HG03039 (cell line): ENCODE data around the gene GNAL.

Experiments used
- ATAC-seq: cut with Tn5 transposase; IDR thresholded peaks from one replicate; pipeline ENCODE4 v1.9.1; 2021; ENCODE audit warnings: mild to moderate bottlenecking, moderate library complexity; ENCODE audit not compliant: unreplicated experiment

GNAL gene

GRCh38 chr18:11721720-11722119, 32.7 kb downstream of the GNAL start:
- ATAC-seq = no peak

- no peak for ATAC-seq
Measured at GRCh38 chr18:11724781-11725180, 35.7 kb downstream of the GNAL start.

GRCh38 chr18:11726556-11726955, 37.5 kb downstream of the GNAL start:
- ATAC-seq = no peak

DNA sequence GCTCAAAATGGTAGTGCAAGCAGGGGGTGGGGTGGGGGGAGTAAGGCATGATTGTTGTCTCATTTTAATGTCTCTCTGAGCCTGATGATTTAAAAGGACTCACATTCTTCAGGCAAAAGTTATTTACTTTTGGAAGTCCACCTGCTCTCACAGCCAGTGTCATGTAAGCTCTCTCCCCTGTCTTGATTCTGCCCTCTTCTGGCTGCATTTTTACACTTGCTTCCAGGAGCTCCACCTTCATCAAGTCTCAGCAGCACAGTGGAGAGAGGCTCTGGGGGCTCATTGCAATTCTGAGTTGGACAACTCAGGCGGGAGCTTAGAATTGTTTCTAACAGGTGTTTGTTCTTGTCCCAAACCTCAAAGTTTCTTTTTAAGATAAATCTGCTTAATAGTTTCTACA, 39.2 kb downstream of the GNAL start:
- no peak for ATAC-seq

DNA sequence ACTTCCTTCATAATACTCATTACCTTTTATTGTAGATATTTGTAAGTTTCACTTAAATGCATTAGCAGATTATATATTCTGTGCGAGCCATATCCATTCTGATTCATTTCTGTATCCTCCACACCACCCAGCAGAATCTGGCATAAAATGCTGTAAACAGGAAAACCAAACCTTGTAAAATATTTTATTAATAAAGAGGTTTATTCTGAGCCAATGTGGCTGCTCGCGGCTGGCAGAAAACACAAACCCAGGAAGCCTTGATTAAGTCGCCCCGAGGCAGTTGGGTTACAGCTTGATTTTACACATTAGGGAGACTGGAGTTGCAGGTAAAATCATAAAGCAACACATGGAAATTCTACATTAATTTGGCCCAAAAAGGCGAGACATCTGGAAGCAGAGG, 40.5 kb downstream of the GNAL start:
- no peak for ATAC-seq

DNA sequence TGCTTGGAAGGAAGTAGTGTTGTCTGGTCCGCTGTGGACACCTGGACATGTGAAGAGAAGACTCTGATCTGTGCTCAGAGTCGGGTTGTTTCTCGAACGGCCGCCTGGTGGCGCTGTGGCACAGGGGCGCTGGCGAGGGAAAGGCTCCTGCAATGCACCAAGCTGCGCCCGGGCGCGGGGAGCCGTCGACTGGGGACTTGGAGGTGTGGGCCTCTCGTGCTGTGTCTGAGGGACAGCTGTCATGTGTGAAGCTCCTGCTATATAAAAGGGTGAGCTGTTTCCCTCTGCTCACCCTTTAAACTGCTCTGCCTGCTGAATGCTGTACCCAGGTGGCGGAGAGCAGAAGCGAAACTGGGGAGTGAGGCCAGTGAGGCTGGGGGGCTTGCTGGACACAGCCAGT, 44.0 kb downstream of the GNAL start:
- no peak for ATAC-seq

GRCh38 chr18:11736656-11737055, 47.6 kb downstream of the GNAL start:
- no peak for ATAC-seq

- ATAC-seq = no peak
Measured at GRCh38 chr18:11739893-11740292, 50.8 kb downstream of the GNAL start.

DNA sequence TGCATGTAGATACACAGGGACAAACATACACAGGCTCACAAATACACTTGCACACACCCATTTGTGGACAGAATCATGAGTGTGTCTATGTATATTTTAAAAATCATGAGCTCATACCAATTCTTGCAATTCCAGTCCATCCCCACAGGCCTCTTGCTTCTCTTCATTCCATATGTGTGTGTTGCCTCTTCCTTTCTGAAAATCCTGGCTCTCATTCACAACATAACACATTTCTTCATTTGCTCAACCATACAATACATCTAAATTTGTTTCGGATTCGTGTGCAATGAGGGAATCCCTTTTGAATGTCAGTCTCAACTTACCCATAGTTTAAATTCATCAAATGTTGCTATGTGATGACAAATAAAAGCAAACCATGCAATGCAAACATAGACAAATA, 51.4 kb downstream of the GNAL start:
- ATAC-seq = no peak

- ATAC-seq = no peak
Measured at GRCh38 chr18:11741505-11742145, 52.6 kb downstream of the GNAL start.

GRCh38 chr18:11745521-11745920, 56.5 kb downstream of the GNAL start:
- ATAC-seq = no peak

DNA sequence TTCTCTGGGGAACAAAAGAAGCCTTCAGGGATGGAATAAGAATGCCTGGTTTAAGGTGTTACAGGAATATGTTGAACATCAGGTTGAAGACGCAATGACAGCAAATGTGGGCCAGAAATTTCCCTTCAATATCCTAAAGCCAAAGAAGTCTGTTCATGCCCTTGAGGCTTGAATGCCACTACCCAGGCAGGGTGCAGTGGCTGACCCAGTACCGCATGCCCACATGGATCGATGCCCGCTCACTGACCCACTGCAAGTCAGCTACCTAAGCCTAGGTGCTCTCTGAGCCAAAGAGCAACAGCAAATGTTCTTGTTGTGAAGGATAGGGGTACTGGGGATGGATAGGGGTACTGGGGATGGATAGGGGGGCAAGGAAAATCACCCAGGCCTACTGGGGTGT, 58.2 kb downstream of the GNAL start:
- ATAC-seq = no peak

DNA sequence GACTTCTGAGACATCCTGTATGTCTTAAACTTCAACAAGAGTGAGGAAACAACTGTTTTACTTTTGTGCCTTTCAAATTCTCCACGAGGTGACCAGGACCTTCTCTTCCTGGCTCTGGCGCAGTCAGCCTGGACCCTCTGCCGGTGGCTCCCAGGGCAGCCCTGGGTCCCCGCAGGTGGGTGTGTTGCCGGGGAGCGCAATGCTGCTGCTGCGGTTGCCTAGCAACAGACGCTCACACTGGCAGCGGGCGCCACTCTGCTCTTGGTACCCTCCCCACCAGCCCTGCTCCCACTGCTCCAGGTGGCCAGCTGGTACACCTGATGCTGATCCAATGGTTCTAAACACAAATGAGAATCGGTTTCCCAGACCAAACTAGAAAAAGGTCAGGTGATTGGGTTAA, 58.7 kb downstream of the GNAL start:
- no peak for ATAC-seq

GRCh38 chr18:11749305-11749704, 60.2 kb downstream of the GNAL start:
- ATAC-seq = no peak

GRCh38 chr18:11750171-11750570, 61.1 kb downstream of the GNAL start:
- no peak for ATAC-seq

DNA sequence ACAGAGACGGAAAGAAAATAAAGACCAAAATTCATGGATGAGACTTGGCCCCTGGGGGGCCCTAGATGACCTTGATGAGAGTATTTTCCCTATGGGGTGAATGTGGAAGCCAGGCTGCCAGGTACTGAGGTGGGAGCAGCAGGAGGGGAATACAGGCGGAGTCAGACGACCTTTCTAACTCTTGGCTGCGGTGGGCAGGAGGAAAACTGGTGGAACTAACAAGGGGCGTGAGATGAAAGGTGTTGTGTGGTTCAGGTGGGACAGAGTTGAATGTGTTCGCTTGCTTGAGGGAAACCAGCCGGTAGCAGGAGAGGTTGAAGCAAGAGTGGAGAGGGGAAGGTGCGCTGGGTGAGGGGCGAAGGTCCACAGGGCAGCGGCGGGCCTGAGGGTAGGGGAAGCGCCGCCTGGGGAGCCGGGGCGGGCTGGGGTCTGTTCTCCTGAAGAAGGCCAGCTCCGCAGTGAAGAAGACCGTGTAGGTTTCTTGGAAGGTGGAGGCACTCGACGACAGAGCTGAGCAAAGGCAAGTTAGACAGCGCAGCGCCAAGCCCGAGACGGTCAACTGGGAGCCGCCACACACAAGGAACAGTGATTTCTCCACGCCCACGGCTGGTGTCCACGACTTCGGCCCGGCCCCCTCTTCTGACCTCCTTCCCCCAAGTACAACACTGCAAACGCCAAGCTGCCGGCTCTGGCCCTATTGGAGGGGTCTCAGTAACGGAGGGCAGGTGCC, 61.7 kb downstream of the GNAL start:
- no peak for ATAC-seq

DNA sequence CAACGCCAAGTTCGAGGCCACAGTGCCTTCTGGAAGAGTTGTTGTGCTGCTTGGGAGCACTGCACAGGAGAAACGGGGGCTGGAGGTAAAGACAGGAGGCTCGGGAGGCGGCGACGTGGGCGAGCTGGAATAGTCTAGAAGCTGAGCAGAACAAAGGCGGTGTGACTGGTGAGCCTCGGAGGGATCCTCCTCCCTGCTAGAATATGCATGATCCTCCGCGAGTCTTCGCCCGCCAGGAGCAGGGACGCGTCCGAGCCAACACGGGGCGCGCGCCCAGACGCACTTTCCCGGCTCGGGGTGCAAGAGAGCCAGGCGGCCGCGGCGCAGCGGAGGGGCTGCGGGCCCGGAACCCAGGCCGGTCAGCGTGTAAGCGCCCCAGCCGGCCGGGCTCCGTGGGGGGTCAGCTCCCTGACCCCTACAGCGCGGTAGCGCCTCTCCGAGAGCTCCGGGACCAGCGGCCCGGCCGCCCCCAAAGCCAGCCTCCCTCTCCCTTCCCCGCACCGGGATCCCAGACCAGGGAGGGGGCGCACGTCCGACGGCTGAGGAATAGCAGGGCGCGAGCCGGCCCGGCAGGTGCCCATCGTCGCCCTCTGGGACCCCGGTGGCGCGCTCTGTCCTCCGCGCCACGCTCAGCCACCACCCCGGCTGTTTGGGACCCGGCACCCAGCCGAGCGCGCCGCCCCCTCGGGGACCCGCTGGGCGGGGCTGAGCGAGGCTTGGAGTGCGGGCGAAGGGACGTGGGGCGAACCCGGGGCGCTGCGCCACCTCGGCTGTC, 62.5 kb downstream of the GNAL start:
- no peak for ATAC-seq

DNA sequence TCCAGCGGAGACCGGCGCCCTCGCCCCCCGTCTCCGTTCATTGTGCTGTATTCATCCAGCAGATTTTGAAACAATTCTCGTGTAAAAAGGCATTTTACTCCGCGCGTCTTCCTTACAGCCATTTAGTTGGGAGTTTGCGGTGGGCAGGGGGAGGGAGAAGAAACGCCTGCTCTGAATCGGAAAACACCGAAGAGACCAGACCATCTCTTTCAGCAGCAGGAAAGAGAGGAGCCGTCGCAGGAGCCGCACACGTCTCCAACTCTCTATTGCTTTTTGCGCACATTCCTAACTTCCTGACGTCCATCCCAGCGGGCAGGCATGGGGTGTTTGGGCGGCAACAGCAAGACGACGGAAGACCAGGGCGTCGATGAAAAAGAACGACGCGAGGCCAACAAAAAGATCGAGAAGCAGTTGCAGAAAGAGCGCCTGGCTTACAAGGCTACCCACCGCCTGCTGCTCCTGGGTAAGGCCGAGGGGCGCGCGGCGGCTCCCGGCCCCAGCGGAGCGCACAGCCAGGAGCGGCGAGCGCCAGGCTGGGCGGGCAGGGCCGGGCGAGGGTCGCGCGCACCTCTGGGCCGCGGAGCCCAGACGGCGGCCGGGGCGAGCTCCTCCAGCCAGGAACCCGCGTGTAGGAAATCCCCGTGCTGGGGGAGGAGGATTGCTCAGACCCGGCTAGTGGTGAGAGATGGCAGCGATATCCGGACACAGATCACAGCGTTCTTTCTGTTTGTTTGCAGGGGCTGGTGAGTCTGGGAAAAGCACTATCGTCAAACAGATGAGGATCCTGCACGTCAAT, 63.2 kb downstream of the GNAL start:
- ATAC-seq = no peak

DNA sequence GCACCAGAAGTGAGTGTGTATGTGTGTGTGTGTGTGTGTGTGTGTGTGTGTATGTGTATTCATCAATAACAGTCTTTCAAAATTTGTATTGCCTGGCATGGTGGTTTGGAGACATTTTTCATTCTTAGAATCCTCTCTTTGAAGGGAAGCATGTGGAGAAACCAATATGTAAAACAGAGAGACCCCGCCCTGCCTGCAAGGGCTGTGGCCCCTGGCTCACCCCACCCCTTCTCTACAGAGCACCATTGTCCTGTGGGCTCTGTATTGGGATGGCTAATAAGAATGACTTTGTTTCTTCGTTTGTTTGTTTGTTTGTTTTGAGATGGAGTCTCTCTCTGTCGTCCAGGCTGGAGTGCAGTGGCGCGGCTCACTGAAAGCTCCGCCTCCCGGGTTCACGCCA, 65.9 kb downstream of the GNAL start:
- no peak for ATAC-seq

DNA sequence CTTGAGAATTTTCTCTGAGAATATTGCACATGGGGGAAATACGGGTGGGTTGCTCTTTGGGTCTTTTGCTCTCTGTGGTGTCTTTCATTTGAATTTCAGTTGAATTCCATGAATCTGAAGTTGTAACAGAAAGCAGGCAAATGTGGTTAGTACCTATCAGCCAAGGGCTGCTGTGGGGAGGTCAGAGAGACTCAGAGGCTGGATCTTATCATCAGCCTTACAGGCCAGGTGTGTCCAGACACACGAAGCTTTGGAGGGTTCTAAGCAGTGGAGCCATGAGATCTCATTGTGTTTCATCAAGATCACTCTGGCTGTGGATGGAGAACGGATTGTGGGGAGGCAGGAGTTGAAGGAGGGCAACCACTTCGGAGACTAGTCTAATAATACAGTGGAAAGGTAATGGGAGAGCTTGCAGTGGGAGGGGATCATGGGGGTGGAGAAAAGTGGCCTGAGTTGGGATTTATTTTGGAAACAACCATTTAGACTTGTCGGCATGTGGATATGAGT, 68.1 kb downstream of the GNAL start:
- no peak for ATAC-seq

DNA sequence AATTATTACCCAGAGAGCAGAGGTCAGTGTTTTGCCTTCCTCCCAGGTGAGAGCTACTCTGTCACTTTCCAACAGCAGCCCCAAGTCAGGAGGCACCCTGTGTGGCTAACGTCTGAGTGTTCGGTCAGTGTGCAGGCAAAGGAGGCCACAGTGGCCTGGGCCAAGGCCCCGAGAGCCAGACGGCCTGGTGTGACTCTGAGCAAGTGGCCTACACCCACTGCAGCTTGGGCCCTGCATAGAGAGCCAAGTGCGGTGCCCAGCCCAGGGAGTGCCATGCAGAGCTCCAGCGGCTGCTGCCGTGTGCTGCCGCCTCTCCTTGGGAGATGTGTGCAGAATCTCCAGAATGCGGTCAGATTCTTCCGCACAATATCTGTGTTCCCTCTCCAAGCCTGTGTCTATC, 70.4 kb downstream of the GNAL start:
- no peak for ATAC-seq
